Karpas-422 (cell line): ENCODE data around the gene TLCD2. TPM values are rescaled to one million over a fixed set of nuclear protein-coding genes. Genes with fewer than 3 reads are reported as not detected.
"Not testable (repeated sequence)": the region's sequence is repeated elsewhere in the genome, so short reads cannot be mapped to it uniquely, and the experiment has no call there.

ENCODE experiments used
- DNase-seq: peaks from one replicate; pipeline ENCODE4 v3.0.0-alpha.2; 2015
- H2AFZ ChIP-seq: fragments of 200-600 bp; sonication (generic); 2 replicates; pipeline ENCODE4 v1.6.1; 2014; ENCODE audit warnings: antibody characterized with exemption, low read length, mixed read lengths
- H3K27ac ChIP-seq: fragments of 200-600 bp; sonication (generic); 2 replicates; pipeline ENCODE4 v1.5.1; 2014; ENCODE audit warnings: mild to moderate bottlenecking, low read length, moderate library complexity
- H3K27me3 ChIP-seq: fragments of 200-600 bp; sonication (generic); 2 replicates; pipeline ENCODE4 v1.6.1; 2014; ENCODE audit warnings: low read length, mixed read lengths
- H3K36me3 ChIP-seq: fragments of 200-600 bp; sonication (generic); 2 replicates; pipeline ENCODE4 v1.6.1; 2014; ENCODE audit warnings: low read length, mixed read lengths; ENCODE audit not compliant: insufficient read depth
- H3K4me1 ChIP-seq: fragments of 200-600 bp; sonication (generic); 2 replicates; pipeline ENCODE4 v1.6.1; 2014; ENCODE audit warnings: mild to moderate bottlenecking, low read length, mixed read lengths
- H3K4me2 ChIP-seq: fragments of 200-600 bp; sonication (generic); 2 replicates; pipeline ENCODE4 v1.6.1; 2014; ENCODE audit warnings: low read length, low read depth, mild to moderate bottlenecking; ENCODE audit not compliant: poor library complexity, severe bottlenecking
- H3K4me3 ChIP-seq: fragments of 200-600 bp; sonication (generic); 2 replicates; pipeline ENCODE4 v1.5.1; 2014; ENCODE audit warnings: mild to moderate bottlenecking, antibody characterized with exemption, low read length, mixed read lengths
- H3K79me2 ChIP-seq: fragments of 200-600 bp; sonication (generic); 2 replicates; pipeline ENCODE4 v1.6.1; 2014; ENCODE audit warnings: mild to moderate bottlenecking, low read length, mixed read lengths
- H3K9ac ChIP-seq: fragments of 200-600 bp; sonication (generic); 2 replicates; pipeline ENCODE4 v1.6.0; 2014; ENCODE audit warnings: low read length
- H3K9me2 ChIP-seq: fragments of 200-600 bp; sonication (generic), shearing (Covaris generic); replicated peaks from 2 replicates; pipeline ENCODE4 v1.6.0; 2014; ENCODE audit warnings: mild to moderate bottlenecking, low read length, moderate library complexity; ENCODE audit not compliant: insufficient read depth
- H3K9me3 ChIP-seq: fragments of 300-700, 200-600 bp; sonication (generic); 2 replicates; pipeline ENCODE4 v1.6.1; 2014; ENCODE audit warnings: low read length, mixed read lengths
- H4K20me1 ChIP-seq: fragments of 200-600 bp; sonication (generic); 2 replicates; pipeline ENCODE4 v1.6.1; 2014; ENCODE audit warnings: mild to moderate bottlenecking, antibody characterized with exemption, low read length, low read depth; ENCODE audit not compliant: insufficient read depth
- total RNA-seq: library from RNA; depleted of rRNA; stranded (reverse); fragments of >200 nt; shearing (Covaris generic); gene quantifications from 2 replicates; pipeline ENCODE4 v1.2.3, GENCODE V29; 2014; ENCODE audit warnings: low replicate concordance

TLCD2 gene
- total RNA-seq, 1 experiment from 2014 or later: not detected

DNA sequence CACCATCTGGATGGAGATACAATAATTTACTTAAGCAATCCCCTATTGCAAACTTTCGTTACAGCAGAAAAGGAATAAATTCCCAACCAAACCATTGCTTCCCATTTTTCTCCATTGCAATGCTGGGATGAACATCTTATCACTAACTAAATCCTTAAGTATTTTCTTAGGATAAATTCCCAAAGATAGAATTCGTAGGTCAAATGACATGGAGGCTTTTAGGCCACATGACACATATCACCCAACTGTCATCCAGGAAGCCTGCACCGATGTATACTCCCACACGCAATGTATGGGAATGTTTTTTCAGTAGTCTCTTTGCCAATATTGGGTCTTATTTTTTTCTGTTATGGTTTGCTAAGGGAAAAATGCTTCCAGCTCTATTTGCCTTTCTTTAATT, 1.6 kb upstream of the TLCD2 start:
- H4K20me1 ChIP-seq: no peaks in the 10 kb centered on the region; the same call in 1 of the 2 replicates
- H3K9me3 ChIP-seq: no peaks in the 10 kb centered on the region
- no peak for DNase-seq
- no peaks in the 10 kb centered on the region for H3K36me3 ChIP-seq
- no peak overlapping the region for H3K27ac ChIP-seq
- H3K4me1 ChIP-seq: peaks cover 11% of the 10 kb centered on the region
- H3K4me2 ChIP-seq: no peak overlapping the region
- no peaks in the 10 kb centered on the region for H3K79me2 ChIP-seq
- H2AFZ ChIP-seq: no peak overlapping the region
- no peaks in the 10 kb centered on the region for H3K9me2 ChIP-seq
- no peak overlapping the region for H3K4me3 ChIP-seq
- H3K9ac ChIP-seq: no peak overlapping the region
- H3K27me3 ChIP-seq: no peaks in the 10 kb centered on the region

DNA sequence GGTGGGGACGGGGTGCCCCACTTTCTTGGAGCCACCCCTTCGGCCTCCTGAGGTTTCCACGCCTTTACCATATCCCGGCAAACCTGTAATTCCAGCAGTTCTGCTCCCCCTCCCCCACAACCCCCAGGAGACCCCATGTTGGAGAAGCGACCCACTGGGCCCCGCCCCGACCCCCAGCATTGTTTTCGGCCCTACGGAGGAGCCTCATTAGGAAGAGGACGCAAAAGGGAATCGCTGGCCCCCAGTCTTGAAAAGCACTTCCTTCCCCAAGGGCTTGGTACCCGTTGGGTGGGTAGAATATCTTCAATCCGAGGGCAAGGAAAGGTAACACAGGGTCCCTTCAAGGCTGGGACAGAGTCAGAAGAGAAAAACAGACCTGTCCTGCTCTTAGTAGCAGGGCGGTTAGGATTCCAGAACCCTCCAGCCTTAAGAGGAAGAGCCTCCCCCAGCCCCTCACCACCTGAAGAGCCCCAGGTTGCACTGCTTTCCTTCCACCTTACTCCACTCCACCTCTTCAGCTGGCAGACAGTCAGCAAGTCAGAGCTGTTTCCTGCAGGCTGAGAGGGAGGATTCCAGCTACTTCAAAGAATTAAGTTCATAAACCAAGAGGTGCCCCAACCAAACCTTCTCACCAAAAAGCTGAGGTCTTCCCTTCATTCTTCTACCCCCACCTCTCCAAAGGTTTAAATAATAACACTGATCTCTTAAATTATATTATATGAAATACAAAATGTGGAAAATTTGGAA, 803 bp upstream of the TLCD2 start:
- H2AFZ ChIP-seq: no peak overlapping the region
- no peak for DNase-seq
- H4K20me1 ChIP-seq: no peaks in the 10 kb centered on the region; the same call in 1 of the 2 replicates
- H3K4me1 ChIP-seq: peaks cover 11% of the 10 kb centered on the region
- no peaks in the 10 kb centered on the region for H3K9me3 ChIP-seq
- no peaks in the 10 kb centered on the region for H3K27me3 ChIP-seq
- no peaks in the 10 kb centered on the region for H3K9me2 ChIP-seq
- no peaks in the 10 kb centered on the region for H3K79me2 ChIP-seq
- H3K36me3 ChIP-seq: no peaks in the 10 kb centered on the region
- no peak overlapping the region for H3K4me3 ChIP-seq
- no peak overlapping the region for H3K27ac ChIP-seq
- no peak overlapping the region for H3K9ac ChIP-seq
- no peak overlapping the region for H3K4me2 ChIP-seq

DNA sequence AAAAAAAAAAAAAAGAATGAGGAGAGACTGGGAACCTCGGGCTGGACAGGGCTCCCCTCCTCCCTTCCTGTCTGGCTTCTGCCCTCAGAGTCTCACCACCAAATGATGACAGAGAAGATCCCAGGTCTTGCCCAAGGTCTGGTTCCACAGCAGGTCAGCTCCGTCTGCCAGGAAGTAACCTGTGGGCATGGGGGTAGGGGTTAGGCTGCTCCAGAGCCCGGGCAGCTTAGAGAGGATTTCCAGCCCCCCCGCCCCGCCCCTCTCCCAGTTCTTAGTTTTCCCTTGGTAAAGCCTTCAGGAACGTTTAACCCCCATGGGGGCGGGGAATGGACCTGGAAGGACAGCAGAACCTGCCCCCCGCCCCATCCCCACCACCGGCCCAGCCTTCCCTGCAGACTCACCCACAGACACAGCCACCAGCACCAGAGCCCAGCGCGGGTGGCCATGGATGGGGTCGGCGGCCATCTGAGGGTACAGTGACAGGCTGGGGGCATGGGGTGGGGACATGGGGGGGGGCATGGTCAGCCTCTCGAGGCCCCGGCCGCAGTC, 700 bp downstream of the TLCD2 start:
- H3K79me2 ChIP-seq: no peaks in the 10 kb centered on the region
- H3K9me3 ChIP-seq: no peaks in the 10 kb centered on the region
- DNase-seq: no peak
- no peaks in the 10 kb centered on the region for H3K27me3 ChIP-seq
- no peak overlapping the region for H3K4me3 ChIP-seq
- H3K9ac ChIP-seq: no peak overlapping the region
- no peaks in the 10 kb centered on the region for H3K36me3 ChIP-seq
- H3K27ac ChIP-seq: no peak overlapping the region
- no peak overlapping the region for H3K4me2 ChIP-seq
- H3K4me1 ChIP-seq: no peaks in the 10 kb centered on the region; the same call in 1 of the 2 replicates
- H2AFZ ChIP-seq: no peak overlapping the region
- H4K20me1 ChIP-seq: no peaks in the 10 kb centered on the region
- H3K9me2 ChIP-seq: no peaks in the 10 kb centered on the region

DNA sequence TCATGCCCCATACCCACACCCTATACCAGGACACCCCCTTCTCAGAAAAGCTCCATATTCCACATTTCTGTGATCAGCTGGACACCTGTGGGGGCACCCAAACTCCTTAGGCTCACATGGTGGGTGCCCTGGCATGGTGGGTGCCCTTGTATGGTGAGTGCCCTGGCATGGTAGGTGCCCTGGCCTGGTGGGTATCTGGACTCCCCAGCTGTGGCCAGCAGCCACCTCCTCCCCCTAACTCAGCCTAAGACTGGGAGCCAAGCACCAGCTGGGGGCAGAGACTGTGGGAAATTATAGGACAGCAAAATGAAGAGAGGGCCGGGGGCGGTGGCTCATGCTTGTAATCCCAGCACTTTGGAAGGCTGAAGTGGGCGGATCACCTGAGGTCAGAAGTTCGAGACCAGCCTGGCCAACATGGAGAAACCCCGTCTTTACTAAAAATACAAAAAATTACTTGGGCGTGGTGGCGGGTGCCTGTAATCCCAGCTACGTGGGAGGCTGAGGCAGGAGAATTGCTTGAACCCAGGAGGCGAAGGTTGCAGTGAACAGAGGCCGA, 1.3 kb downstream of the TLCD2 start:
- DNase-seq, H3K9ac ChIP-seq, H3K4me2 ChIP-seq: not testable (repeated sequence)

DNA sequence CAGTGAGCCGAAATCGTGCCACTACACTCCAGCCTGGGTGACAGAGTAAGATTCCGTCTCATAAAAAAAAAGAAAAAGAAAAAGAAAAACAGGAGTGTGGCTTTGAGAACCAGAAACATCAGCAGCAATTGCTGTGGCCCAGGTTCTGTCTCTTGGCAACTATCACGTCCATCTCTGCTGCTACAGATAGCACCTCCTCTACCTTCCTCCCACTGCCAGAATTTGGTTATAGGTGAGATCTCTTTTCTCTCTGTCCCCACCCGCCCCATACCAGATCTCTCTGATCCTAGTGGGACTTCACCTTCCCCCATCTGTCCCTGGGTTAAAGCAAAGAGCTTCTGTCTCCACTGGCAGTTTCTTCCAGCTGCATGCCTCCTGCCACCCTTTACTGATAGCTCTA, 3.1 kb downstream of the TLCD2 start:
- Histone ChIP-seq H3K4me3 (no peak overlapping the region), H3K79me2 (no peaks in the 10 kb centered on the region), H4K20me1 (no peaks in the 10 kb centered on the region), H3K9me3 (no peaks in the 10 kb centered on the region), H3K9me2 (no peaks in the 10 kb centered on the region), H3K9ac (no peak overlapping the region), H3K36me3 (no peaks in the 10 kb centered on the region), H3K4me2 (no peak overlapping the region), H3K4me1 (no peaks in the 10 kb centered on the region), H2AFZ (no peak overlapping the region), H3K27me3 (no peaks in the 10 kb centered on the region), H3K27ac (no peak overlapping the region)
- DNase-seq: no peak

More for the DNA sequence above, 1.3 kb downstream of the TLCD2 start:
- not testable (repeated sequence) for H3K9me3 ChIP-seq, H3K27me3 ChIP-seq, H2AFZ ChIP-seq, H3K36me3 ChIP-seq, H3K27ac ChIP-seq, H3K79me2 ChIP-seq, H3K4me1 ChIP-seq, H4K20me1 ChIP-seq, H3K4me3 ChIP-seq, H3K9me2 ChIP-seq

DNA sequence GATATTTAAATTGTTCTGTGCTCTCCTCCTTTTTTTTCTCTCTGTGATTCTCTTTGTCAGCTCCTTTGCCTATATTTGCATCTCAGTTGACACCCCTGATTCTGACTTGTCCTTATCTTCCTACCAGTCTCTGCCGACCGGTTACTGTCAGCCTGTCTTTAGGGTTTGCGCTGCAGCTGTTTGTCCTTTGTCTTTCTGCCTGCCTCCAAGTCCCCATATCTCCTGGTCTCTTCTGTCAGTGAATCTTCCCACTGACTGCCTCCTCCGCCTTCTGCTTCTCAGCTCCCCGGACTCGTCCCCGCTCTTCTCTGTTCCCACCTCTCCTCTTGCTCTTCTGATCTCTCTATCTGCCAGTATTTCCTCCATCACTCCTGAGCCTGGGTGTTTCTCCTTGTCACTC, 5.2 kb downstream of the TLCD2 start:
- H2AFZ ChIP-seq: no peak overlapping the region
- no peaks in the 10 kb centered on the region for H3K9me2 ChIP-seq
- no peaks in the 10 kb centered on the region for H3K4me1 ChIP-seq
- H4K20me1 ChIP-seq: no peaks in the 10 kb centered on the region
- no peaks in the 10 kb centered on the region for H3K27me3 ChIP-seq
- no peak overlapping the region for H3K4me2 ChIP-seq
- no peak for DNase-seq
- H3K79me2 ChIP-seq: no peaks in the 10 kb centered on the region
- H3K27ac ChIP-seq: no peak overlapping the region
- no peaks in the 10 kb centered on the region for H3K36me3 ChIP-seq
- H3K4me3 ChIP-seq: no peak overlapping the region
- no peak overlapping the region for H3K9ac ChIP-seq
- no peaks in the 10 kb centered on the region for H3K9me3 ChIP-seq

DNA sequence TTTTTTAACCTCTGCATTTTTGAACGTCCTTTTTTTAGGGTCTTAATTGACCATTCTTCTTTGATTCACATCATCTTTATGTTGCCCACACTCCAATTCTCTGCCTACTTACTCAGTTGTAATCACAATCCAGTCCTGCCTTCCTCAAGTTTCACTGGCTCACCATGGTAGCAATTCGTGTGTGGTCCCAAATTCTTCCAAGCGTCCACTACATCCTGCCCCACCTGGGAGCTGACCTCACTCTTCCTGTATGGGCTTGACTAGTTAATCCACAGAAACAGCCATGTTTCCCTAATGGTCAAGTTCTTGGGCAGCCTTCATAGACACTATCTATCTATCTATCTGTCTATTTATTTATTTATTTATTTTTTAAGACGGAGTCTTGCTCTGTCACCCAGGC, 7.1 kb downstream of the TLCD2 start:
- H2AFZ ChIP-seq: no peak overlapping the region
- no peak overlapping the region for H3K4me3 ChIP-seq
- H3K4me2 ChIP-seq: no peak overlapping the region
- H3K27me3 ChIP-seq: no peaks in the 10 kb centered on the region
- H3K4me1 ChIP-seq: no peaks in the 10 kb centered on the region
- no peaks in the 10 kb centered on the region for H3K9me2 ChIP-seq
- H3K79me2 ChIP-seq: no peaks in the 10 kb centered on the region
- H3K9ac ChIP-seq: no peak overlapping the region
- no peak for DNase-seq
- no peaks in the 10 kb centered on the region for H4K20me1 ChIP-seq
- no peaks in the 10 kb centered on the region for H3K9me3 ChIP-seq
- H3K27ac ChIP-seq: no peak overlapping the region
- no peaks in the 10 kb centered on the region for H3K36me3 ChIP-seq

DNA sequence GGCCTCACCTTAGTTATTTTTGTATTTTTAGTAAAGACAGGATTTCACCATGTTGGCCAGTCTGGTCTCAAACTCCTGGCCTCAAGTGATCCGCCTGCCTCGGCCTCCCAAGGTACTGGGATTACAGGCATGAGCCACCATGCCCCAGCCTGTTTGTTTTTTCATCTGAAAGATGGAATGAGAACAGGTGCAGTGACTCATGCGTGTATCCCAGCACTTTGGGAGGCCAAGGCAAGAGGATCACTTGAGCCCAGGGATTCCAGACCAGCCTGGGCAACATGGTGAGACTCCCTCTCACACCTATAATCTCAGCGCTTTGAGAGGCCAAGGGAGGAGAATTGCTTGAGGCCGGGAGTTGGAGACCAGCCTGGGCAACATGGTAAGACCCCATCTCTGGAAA, 10.3 kb downstream of the TLCD2 start:
- not testable (repeated sequence) for DNase-seq, H2AFZ ChIP-seq, H3K4me1 ChIP-seq, H3K4me3 ChIP-seq, H3K27me3 ChIP-seq, H3K36me3 ChIP-seq, H4K20me1 ChIP-seq, H3K9ac ChIP-seq, H3K27ac ChIP-seq, H3K4me2 ChIP-seq, H3K79me2 ChIP-seq, H3K9me3 ChIP-seq, H3K9me2 ChIP-seq
